GM21786 (cell line): ENCODE results near the gene ADSS2.
"Not testable (repeated sequence)": the region's sequence is repeated elsewhere in the genome, so short reads cannot be mapped to it uniquely, and the experiment has no call there.

Experiments
- ATAC-seq: cut with Tn5 transposase; IDR thresholded peaks from one replicate; pipeline ENCODE4 v1.9.1; 2021; ENCODE audit not compliant: unreplicated experiment

Gene ADSS2

DNA sequence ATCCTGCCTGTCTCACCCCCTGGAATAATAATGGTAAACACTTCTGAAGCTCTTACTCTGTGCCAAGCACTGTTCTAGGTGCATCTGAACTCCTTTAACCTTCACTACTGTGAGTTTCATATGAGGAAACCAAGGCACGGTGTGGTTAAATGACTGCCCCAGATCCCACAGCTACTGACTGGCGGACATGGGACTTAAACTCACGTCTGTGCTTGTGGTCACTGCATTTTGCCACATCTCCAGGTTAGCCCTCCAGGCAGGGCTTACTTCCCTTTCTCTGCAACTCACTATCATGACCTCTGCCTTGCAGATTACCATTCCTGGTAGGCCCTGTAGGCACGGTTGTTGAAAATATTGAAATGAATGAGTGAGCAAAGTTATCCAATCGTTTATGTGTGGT, 83.4 kb downstream of the ADSS2 start:
- ATAC-seq, result no peak

DNA sequence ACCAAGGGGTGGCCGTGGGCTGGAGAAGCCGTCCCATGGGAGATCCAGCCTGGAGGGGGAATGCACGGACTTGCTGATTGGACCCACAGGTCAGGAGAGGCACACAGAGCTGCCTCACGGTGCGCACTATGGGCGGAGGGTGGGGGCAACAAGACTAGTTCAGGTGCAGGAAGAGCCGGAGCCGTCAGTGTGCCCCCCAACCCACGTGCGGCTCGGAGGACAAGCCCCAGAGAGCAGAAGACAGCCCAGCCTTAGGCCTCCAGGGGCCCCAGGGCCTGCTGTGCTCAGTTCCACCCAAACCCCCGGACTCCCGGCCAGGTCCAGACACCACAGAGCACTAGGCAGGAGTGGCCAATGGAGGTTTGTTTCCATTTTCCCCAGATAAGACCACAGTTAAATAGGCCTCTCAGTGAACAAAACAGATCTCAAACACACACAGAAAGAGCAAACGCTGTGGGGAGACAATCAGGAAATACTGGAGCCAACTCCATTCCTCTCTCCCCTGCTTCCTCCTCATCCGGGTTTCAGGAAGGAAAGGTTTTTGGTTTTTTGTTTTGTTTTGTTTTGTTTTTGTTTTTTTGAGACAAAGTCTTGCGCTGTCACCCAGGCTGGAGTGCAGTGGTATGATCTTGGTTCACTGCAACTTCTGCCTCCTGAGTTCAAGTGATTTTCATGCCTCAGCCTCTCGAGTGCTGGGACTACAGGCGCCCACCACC, 84.2 kb downstream of the ADSS2 start:
- ATAC-seq, result no peak

DNA sequence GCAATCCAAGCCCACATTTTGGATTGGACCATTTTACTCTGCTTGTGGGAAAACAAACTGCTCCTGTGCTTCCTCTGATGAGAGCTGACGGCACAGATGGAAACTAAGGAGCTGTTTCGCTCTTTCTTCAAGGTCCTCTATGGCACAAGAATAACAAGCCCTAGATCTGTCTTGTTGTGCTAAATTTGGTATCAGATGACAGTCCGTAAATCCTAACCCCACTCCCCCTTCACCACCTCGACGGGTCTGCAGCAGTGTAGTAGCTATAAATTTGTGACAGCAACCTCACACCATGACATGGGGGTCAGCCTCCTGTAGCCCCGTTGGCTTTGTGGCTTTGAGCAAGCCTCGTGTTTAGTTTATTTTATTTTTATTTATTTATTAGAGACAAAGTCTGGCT, 85.9 kb downstream of the ADSS2 start:
- ATAC-seq, result no peak

DNA sequence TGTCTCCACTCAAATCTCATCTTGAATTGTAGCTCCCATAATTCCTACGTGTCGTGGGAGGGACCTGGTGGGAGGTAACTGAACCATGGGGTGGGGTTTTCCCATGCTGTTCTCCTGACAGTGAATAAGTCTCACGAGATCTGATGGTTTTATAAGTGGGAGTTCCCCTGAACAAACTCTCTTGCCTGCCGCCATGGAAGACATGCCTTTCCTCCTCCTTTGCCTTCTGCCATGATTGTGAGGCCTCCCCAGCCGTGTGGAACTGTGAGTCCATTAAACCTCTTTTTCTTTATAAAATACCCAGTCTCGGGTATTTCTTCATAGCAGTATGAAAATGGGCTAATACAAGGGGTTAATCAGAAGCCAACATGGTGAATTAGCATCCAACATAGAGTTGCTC, 86.4 kb downstream of the ADSS2 start:
- ATAC-seq, result not testable (repeated sequence)

DNA sequence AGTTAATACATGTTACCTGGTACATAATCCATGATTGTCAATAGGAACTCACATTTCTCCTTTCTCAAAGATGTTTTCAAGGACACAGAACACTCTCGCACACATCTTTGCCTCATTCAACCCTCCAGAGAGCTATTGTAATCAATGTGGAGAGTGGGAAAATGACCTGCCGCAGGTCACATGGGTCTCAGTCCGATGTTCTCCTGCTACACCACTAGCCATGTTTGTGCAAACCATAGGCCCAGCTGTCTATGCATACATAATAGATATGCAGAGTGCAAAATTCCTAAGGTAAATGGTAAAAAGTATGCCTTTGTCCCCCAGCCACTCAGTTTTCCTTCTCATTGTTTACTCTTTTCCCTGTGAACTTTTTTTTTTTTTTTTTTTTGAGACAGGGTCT, 89.2 kb downstream of the ADSS2 start:
- no peak for ATAC-seq

DNA sequence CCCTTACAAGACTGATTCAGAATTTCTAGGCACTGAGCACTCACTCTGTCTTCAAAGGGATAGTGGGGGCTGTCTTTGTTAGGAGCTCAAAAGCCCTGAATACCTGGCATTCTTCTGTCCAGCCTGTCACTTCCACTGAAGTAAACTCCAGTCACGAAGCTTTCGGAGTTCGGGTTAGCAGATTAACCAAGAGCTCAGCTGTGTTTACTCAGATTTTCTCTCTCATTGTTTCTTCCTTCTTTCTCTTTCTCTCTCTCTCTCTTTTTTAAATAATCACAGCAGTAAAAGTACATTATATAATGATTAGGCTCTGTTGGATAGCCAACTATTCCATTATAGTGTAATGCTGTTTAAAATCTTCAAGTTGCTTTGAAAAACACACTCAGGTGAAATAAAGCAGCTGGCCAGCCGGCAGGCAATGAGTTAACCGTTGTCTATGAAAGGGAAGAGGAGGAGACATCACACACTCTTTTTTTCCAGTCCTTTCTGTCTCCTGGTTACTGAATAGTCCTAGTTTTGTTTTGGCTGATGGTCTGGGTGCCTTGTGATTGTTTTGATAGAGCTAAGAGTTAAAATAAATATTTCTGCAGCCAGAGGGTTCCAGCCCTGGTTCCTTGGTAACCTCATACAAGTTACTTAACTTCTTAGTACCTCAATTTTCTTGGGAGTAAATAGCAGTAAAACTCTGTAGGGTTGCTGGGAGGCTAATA, 89.8 kb downstream of the ADSS2 start:
- ATAC-seq, result no peak
